Measurements from ENCODE around the gene SCAF1.

Gene SCAF1

DNA sequence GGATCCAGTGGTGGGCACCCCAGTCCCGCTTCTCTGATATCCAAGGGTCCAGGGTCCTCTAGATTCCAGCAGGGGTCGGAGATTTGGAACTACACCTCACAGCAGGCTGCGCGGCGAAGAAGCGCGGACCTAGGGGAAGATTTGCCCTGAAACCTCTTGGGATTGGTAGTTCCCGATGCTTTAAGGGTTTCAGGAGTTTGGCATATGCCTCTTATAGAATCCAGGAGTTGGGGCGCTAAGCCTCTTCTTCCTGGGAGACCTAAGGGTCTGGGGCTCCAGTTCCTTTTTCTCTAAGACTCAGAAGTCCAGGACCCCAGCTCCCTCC lies 24.1 kb downstream of the SCAF1 start:
- DNase-seq (ENCODE audit: low spot score): no peak

DNA sequence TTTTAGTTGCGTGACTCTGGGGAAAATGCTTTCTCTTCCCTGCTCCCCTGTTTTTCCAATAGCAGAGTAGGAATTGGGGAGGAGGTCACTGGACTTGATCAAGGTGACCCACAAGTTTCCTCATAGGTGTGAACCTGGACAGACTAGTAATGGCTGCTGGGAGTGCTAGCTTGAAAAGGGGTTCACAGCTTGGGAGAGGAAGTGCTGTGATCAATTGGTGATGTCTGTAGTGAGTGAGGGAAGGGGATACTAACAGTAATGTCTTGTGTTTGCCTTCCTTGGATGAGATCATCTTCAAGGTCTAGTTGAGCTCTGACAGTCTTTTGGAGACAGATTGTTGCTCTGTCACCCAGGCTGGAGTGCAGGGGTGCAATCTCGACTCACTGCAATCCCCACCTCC lies 25.5 kb downstream of the SCAF1 start:
- DNase-seq (ENCODE audit: low spot score): no peak

DNA sequence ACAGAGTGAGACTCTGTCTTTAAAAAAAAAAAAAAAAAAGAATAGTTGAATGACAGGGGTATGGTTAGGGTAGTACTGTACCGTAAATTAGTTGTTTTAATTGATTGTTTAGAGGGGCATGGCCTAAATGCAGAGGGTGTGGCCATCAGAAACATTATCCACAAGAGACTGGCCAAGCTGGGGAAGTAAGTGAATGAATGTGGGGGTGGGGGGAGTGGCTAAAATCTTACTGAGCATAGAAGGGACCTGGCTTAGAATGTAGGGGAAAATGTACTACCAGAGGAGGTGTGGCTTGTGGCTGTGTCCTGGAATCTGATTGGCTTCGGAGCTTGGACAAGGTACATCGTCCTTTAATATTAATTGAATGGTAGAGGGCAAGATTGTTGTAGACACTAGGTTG lies 27.5 kb downstream of the SCAF1 start:
- no peak for DNase-seq (ENCODE audit: low spot score)

DNA sequence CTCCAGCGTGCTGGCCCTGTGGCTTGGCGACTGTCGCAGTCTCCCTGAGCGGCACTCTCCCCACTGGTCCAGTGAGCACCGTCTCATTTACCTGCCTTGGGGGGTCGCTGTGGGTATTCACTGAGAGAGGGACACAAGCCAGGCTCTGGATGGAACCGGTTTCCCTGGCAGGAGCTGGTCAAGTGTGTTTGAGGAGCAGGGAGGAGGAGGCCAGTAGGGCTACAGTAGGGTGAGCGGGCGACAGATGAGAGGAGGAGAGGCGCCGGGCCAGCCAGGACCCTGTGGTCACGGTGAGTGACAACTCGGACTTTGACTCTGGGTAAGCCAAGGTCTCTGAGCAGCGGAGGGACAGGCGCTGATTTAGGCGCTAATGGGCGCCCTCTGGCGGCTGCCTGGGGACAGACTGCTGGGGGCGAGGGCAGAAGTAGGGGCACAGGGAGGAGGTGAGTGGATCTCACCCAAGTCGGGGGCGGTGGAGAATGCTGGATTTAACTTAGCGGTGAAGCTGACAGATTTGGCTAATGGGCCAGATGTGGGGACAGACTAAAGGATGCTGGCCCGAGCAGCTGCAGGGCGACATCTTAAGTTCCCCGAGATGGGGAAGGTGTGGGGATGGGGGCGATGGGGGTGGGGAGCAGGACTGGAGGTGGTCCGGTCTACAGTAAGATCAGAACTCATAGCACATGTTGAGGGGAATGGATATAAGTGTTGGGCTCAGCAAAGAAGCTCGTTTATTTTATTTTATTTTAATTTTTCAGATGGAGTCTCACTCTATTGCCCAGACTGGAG lies 30.3 kb downstream of the SCAF1 start:
- DNase-seq (ENCODE audit: low spot score): peak; percentile 87

DNA sequence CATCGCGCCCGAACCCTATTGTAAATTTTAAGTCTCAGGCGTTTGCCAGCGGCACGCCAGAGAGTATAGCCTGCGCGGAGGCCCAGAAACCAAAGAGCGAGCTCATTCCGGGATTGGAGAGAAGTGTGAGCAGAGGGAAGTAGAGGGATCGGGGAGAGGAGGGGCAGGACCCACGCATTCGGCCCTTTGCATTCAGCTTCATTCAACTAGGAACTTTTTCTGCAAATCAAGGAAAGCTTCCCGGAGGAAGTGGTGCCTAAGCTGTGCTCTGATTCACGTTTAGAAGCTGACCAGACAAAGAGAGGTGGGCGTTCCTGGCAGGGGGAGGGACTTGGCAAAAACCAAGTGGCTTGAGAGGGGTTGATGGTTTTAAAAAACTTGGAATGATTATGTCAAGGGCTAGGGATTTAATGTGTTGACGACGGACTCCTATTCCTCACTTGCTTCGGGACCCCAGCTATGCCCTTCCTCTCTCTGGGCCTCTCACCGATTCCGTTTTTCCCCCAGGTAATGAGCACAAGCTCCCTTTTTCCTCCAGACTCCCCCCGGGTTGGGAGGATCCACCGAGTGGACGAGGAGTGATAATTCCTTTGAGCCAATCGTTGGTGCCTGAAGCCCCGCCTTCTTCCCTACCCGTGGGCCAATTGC lies 34.3 kb downstream of the SCAF1 start:
- peak; percentile 92 for DNase-seq (ENCODE audit: low spot score)

DNA sequence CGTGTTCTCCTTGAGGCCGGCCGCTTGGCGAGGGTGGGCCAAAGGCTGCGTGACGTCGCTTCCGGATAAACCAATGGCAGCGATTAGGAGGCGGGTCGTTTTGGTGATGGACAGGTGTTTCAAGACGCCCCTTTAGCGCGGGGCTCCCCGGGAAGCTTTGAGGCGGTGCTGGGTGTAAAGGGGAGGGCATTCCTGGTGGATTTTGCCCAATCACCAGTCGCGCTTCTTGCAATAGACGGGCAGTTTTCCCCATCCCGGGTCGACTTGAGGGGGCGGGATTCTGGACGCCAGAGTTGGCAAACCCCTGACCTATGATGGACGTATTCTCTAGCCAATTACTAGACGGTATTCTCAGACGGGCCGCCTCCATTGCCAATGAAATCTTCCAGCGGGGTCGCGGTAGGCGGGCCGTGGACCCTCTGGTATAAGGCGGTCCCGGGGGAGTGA lies 34.8 kb downstream of the SCAF1 start:
- DNase-seq (ENCODE audit: low spot score): peak; percentile 99

DNA sequence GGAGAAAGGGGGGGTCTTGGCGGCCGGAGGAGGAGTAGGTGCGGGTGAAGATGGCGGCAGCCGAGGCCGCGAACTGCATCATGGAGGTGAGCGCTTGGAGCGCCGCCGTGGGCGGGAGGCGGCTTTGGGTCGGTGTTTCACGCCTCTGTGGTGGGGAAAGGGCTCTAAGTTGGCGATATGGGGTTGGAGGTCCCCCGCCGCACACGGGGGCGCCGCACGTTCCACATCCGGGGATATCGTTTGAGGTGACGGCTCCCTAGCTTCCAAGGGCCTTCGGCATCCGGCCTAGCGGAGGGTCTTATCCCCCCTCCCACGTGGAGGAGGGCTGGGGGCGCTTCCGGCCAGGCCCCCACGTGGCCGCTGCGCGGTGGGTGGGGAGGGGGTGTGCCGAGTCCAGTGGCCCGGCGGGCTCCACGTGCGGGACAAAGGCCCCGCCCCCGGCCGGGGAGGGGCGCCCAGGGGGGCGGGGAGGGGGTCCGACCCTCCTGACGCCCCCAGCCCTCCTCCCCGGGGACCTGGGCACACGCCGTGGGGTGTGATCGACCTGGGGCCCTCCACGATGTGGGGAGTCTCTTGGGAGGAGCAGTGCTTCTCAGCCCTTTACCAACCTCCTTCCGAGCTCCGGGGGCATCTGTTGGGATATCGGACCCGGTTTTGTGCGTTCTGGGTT lies 35.4 kb downstream of the SCAF1 start, which contains the start of gene PRMT1:
Gene PRMT1, plus strand, starts transcription at position 41 of the 670 bp plus-strand sequence. Its CDS starts 10 bp downstream, at position 51.
- peak; percentile 54 for DNase-seq (ENCODE audit: low spot score)

DNA sequence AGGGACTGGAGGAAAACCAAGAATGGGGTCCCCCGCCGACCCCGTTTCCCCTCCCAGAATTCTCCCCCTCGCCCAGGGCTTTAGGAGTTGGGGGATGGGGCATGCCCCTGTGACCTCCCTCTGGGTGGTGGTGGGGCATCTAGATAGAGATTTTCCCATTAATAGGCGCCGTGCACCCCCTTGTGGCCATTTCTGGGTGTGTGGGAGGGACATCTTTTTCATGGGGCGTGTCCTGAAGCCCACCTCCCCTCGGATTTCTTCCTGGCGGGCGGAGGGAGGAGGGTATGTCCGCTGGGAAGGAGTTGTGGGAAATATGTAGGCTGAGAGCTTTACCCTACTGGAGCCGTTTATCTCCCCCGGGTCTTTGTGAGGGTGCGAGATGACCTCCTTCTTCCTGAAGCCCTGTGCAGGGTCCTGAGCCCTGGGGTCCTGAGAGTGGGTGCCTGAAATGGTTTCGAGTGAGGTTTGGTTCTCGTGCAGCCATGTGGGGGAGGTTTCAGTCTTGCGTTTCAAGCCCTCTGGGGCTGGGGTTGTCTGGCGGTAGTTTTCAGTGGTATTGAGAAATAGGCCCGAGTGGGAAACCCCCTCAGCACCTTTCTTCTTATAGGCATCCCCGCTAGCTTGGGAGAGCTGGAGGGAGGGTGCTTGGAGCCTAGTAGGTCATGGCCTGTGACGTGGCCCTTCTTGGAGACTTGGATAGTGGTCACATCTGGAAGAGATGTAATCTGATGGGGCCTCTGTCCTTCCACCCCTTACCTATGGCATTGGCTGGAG lies 36.1 kb downstream of the SCAF1 start:
- peak; percentile 70 for DNase-seq (ENCODE audit: low spot score)

DNA sequence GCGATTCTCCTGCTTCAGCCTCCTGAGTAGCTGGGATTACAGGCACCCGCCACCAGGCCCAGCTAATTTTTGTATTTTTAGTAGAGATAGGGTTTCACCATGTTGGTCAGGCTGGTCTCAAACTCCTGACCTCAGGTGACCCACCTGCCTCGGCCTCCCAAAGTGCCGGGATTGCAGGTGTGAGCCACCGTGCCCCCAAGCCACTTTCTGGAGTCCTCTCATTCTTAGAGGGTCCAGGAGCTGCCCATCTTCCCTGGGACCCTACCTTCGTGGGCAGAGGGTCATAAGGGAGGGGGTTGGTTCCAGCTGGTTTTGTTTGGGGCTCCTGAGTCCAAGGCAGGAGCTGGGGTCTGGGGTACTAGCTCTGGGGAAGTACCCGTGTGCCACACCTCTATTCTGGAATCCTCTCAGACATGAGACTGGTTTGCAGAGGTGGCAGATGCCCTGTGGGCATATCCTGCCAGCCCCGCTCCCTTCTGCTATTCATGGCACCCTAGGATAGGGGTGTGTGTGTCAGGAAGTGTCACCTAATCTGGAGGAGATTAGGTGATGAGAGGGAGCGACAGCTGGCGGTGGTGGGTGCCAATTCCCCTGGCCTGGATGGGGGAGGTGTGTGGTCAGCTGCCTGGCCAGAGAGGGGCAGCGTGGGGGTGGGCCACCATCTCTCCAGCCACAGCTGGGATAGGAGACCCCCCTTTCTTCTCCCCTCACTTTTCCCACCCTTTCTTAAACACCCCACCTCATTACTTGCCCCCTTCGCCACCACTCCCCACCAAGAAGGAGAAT lies 37.2 kb downstream of the SCAF1 start:
- no peak for DNase-seq (ENCODE audit: low spot score)

DNA sequence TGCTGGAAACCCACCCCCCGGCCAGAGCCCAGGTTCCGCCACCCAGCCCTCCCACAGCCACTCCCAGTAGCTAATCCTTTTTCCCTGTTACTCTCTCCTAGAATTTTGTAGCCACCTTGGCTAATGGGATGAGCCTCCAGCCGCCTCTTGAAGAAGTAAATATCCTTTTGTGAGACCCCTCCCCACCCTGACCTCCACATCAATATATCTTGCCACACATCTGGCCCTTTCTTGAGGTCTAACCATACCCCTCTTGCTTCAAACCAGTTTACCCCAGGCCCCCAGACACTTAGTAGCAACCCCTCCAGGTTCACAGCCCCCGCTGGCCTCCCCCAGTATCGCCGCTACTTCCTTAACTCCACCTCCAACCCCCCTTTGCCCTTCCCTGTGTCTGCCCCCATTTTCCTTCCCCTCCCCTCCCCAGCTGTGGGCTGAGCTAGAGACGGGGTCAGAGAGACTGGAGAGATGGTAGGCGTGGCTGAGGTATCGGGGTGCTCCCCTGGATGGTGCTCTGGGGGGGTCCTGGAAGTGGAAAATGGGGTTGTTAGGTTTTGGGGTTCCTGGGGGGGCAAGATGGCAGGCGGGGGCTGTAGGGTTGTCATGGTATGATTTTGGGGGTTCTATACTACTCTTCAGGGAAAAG lies 37.9 kb downstream of the SCAF1 start:
- DNase-seq (ENCODE audit: low spot score): no peak

DNA sequence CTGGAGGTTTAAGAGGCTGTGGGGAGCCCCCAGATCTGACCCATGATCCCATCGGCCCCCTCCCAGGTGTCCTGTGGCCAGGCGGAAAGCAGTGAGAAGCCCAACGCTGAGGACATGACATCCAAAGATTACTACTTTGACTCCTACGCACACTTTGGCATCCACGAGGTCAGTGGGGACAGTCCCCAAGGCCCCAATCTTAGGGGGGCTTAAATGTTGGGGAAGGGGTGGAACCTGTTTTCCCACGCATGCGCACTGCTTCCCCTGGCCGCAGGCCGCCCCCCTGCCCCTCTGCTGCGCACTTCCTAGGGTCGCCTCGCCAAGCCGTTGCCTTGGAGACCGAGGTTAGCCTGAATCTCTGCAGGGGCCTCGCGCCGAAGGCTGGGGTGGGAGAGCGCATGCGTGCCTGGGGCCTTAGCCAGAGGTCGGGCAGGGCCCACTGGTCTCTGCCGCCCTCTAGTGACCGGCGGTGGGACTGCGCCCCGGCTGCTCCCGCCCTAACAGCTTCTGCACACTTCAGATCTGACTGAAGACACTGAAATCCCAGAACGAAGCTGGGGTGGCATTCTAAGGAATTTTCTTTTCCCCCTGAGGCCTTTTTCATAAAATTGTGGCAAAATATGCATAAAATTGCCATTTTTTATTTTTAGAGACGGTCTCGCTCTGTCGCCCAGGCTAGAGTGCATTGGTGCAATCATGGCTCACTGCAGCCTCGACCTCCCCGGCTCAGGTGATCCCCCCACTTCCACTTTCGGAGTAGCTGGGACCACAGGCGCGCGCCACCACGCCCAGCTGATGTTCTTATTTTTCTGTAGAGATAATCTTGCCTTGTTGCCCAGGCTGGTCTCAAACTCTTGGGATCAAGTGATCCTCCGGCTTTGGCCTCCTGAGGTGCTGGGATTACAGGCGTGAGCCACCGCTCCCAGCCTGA lies 38.7 kb downstream of the SCAF1 start:
- DNase-seq (ENCODE audit: low spot score): peak; percentile 98

DNA sequence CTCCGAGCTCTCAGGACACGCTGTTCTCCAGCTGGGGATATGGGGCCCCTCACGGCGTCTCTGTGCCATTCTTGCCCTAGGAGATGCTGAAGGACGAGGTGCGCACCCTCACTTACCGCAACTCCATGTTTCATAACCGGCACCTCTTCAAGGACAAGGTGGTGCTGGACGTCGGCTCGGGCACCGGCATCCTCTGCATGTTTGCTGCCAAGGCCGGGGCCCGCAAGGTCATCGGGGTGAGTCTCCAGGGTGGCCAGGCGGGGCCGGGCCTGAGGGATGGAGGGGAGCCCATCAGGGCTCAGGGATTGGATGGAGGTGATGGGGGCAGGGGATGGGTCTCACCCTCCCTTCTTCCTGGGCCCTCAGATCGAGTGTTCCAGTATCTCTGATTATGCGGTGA lies 39.8 kb downstream of the SCAF1 start:
- DNase-seq (ENCODE audit: low spot score): no peak

DNA sequence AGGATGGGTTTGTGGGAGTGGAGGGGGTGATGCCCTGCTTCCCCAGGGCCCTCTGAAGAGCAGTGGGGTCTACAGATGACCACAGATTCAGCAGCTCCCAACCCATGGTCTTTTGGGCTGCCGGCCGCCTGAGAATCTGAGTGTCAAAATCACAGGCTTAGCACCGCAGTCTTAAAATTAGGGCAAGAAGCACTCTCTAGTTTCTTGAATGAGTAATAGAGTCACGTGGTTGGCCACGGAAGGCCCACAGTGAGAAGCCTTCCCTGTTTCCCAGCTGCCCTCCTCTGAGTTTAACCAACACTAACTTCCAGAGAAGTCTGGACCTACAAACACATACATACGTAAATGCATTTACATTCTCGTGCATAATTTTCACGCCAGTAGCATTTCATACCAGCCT lies 40.3 kb downstream of the SCAF1 start:
- no peak for DNase-seq (ENCODE audit: low spot score)

DNA sequence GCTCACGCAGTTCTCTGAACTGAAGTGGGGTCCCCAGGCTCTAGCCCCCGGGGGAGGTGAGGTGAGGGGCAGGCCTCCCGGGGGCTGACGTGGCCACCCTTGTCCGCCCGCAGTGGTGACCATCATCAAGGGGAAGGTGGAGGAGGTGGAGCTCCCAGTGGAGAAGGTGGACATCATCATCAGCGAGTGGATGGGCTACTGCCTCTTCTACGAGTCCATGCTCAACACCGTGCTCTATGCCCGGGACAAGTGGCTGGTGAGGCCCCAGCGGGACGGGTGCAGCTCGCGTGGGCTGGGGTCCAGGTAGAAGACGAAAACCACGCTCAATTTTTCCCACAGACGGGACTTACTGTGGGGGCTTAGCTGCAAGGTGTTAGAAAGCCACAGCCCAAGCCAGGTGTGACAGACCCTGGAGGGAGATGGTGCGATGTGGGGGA lies 41.8 kb downstream of the SCAF1 start:
- no peak for DNase-seq (ENCODE audit: low spot score)

DNA sequence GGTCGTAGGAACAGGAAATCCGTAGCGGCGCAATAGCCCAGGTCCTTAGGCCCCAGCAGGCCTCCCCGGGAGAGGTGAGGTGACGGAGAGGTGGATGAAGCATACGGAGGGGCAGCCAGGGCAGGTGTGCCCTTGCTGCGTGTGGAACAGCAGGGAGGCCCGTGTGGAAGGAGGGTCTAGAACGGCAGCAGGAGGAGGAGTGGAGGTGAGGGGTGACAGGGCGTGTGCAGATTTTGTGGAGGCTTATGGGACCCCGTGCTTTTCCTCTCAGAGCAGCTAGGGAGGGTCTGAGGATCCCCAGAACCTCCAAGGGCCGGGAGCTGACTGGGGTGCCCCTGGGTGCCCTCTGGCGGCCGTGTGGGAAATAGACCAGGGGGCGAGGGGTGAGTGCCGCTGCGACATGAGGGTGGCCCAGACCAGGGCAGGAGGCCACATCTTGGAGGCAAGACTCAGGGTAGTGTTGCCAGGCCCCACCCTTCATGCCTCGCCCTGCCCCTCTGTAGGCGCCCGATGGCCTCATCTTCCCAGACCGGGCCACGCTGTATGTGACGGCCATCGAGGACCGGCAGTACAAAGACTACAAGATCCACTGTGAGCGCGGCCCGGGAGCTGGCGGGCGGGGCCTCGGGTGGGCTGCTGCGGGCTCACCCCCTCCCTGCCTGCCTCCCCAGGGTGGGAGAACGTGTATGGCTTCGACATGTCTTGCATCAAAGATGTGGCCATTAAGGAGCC lies 42.4 kb downstream of the SCAF1 start:
- no peak for DNase-seq (ENCODE audit: low spot score)

DNA sequence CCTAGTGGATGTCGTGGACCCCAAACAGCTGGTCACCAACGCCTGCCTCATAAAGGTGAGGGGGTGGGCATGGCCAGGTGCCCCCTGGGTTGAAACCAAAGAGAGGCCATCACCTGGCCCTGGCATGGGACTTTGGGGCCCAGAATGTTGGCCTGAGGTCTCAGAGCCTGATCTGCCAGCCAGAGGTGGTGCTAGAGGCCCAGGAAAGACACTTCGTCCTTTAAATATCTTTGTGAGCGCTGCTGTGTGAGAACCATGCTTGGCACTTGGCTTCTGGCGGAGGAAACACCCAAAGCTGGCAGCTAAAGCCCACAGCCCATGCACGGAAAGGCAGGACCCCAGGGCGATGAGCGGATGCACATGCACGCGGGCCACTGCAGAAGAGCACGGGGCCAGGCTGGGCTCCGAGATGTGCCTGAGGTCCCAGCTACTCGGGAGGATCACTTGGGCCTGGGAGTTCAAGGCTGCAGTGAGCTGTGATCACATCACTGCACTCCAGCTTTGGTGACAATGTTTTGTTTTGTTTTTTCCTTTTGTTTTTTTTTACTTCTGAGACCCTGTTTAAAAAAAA lies 43.1 kb downstream of the SCAF1 start:
- DNase-seq (ENCODE audit: low spot score): no peak

DNA sequence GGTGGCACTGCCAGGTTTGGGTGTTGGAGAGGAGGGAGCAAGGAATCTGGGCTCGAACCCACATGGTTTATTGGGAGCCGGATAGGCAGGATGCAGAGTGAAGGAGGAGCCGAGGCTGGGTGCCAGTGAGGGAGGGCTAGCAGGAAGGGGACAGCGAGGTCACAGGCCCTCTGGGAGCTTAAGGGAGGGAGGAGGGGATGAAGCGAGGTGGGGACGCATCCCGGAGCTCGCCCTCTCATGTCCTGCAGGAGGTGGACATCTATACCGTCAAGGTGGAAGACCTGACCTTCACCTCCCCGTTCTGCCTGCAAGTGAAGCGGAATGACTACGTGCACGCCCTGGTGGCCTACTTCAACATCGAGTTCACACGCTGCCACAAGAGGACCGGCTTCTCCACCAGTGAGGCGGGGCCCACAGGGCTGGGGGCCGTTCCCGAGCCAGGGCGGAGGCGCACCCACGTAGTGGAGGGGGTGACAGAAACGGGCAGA lies 43.9 kb downstream of the SCAF1 start:
- no peak for DNase-seq (ENCODE audit: low spot score)

DNA sequence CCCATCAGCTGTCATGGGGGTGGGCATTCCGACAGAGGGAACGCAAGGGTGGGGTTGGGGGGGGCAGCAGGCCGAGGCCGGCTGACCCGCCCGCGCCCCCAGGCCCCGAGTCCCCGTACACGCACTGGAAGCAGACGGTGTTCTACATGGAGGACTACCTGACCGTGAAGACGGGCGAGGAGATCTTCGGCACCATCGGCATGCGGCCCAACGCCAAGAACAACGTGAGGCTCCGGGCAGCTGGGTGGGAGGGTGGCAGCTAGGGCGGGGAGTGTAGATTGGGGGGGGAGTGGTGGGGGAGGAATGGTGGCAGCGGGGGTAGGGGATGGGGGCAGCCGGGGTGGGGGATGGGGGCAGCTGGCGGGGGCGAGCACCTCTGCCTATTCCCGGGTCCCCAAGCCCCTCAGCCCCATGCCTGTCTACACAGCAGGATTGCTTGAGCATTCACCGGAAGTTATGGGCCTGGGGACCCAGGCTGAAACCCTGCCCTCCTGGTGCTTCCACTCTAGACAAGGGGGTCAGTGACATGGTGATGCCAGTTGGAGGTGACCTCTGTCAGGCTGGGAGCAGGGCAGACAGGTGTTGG lies 44.6 kb downstream of the SCAF1 start:
- no peak for DNase-seq (ENCODE audit: low spot score)

Measured in hepatic stellate cell (primary cell).